ENCODE measurements around the gene PARD3. TPM values are rescaled to one million over a fixed set of nuclear protein-coding genes. Genes with fewer than 3 reads are reported as not detected.
A peak's percentile ranks its signal among the peaks of the same experiment; 100 is the strongest.

The PARD3 gene
- total and polyA plus RNA-seq, 10 of the 15 experiments (the other 5 are each of a cell fraction or from before 2014, with no cell fraction given) = 2.6 to 43.1 (median 13.9) TPM

GRCh38 chr10:34766811-34767494 lies 48.1 kb downstream of the PARD3 start:
- H3K79me2 ChIP-seq (ENCODE audit: control insufficient read depth, insufficient read depth, low read length) = no peaks in the 10 kb centered on the region
- no peak for TF ChIP-seq RB1 (IDR thresholded peaks at IDR 0.05; ENCODE audit: borderline replicate concordance)
- 0 out of 2 replicates have a peak, but pooled peaks have one; percentile 20 for TF ChIP-seq MLLT1 (IDR thresholded peaks at IDR 0.05)
- no peak for TF ChIP-seq MTA2 (IDR thresholded peaks at IDR 0.05; ENCODE audit: low read depth)
- TF ChIP-seq TCF3 (IDR thresholded peaks at IDR 0.05; ENCODE audit: borderline replicate concordance, insufficient read depth, low read depth, low read length) = no peak
- TF ChIP-seq, protein P1, sequence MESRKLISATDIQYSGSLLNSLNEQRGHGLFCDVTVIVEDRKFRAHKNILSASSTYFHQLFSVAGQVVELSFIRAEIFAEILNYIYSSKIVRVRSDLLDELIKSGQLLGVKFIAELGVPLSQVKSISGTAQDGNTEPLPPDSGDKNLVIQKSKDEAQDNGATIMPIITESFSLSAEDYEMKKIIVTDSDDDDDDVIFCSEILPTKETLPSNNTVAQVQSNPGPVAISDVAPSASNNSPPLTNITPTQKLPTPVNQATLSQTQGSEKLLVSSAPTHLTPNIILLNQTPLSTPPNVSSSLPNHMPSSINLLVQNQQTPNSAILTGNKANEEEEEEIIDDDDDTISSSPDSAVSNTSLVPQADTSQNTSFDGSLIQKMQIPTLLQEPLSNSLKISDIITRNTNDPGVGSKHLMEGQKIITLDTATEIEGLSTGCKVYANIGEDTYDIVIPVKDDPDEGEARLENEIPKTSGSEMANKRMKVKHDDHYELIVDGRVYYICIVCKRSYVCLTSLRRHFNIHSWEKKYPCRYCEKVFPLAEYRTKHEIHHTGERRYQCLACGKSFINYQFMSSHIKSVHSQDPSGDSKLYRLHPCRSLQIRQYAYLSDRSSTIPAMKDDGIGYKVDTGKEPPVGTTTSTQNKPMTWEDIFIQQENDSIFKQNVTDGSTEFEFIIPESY (IDR thresholded peaks at IDR 0.05) = 0 out of 2 replicates have a peak, but pooled peaks have one; percentile 26
- intact Hi-C loops (cut with micrococcal nuclease; ENCODE audit: unreplicated experiment) = no loop called here

More at GRCh38 chr10:34766811-34767494, 48.1 kb downstream of the PARD3 start:
- H4K20me1 ChIP-seq (ENCODE audit: control insufficient read depth, insufficient read depth) = no peaks in the 10 kb centered on the region
- POLR2A ChIA-PET = interaction anchor here (0.5 to 1.5 kb wide), 8 partner anchors 8 to 41 kb away, joined by 3 to 8 read pairs (median 4); no protein-coding TSS in a partner anchor
- H2AFZ ChIP-seq (ENCODE audit: control insufficient read depth, low read depth, low read length) = no peak overlapping the region
- RAD21 ChIA-PET (ENCODE audit: unreplicated experiment) = interaction anchor here (0.9 to 1.2 kb wide), 5 partner anchors 8 to 40 kb away, joined by 3 to 7 read pairs (median 3); no protein-coding TSS in a partner anchor
- 55% methylated on average over 12 of the region's 12 CpGs for WGBS (ENCODE audit: insufficient coverage, insufficient replicate concordance, low lambda C conversion rate, missing lambda C conversion rate)
- H3K27me3 ChIP-seq (replicated peaks in 1 of 2; ENCODE audit: control insufficient read depth in 2 of 2, insufficient read depth in 2 of 2, low read length in 1 of 2) = no peaks in the 10 kb centered on the region
- H3K4me2 ChIP-seq (ENCODE audit: control insufficient read depth, insufficient read depth) = no peak overlapping the region
- FAIRE-seq (no peak), ATAC-seq (peak; percentile 32; the same call in 2 of the 3 replicates), DNase-seq (ENCODE audit: low read depth, low spot score) (no peak)
- CTCF ChIA-PET = interaction anchor here (1.1 to 2.3 kb wide), 4 partner anchors 9 to 35 kb away, joined by 4 to 9 read pairs (median 4); no protein-coding TSS in a partner anchor
- SMC1A ChIA-PET (ENCODE audit: uncharacterized antibody, unreplicated experiment) = interaction anchor here (0.9 to 3.9 kb wide), 10 partner anchors 9 to 43 kb away, joined by 3 to 33 read pairs (median 6); no protein-coding TSS in a partner anchor
- in situ Hi-C loops (cut with MboI) = no loop called here
- H3K4me1 ChIP-seq (ENCODE audit: control insufficient read depth, insufficient read depth, low read length) = no peaks in the 10 kb centered on the region
- BruUV-seq (replicated peaks) = no TSS peak
- H3K4me3 ChIP-seq = no peak overlapping the region
- H3K36me3 ChIP-seq (ENCODE audit: control insufficient read depth in 2 of 2, insufficient read depth in 2 of 2, low read length in 1 of 2) = no peaks in the 10 kb centered on the region
- no peak overlapping the region for H3K27ac ChIP-seq (ENCODE audit: control insufficient read depth, insufficient read depth)
- H3K9ac ChIP-seq (ENCODE audit: control insufficient read depth, insufficient read depth, low read length) = no peak overlapping the region
- H3K9me3 ChIP-seq (replicated peaks; ENCODE audit: control insufficient read depth, insufficient read depth, low read length) = no peaks in the 10 kb centered on the region

Measured in GM12878 (cell line).